Stimulated activated naive CD4-positive, alpha-beta T cell treated with Interleukin-2 at 50 U/mL for 16 hours (primary cell): ENCODE data around the gene ALKBH4.
A peak's percentile ranks its signal among the peaks of the same experiment; 100 is the strongest.
"Not testable (repeated sequence)": the region's sequence is repeated elsewhere in the genome, so short reads cannot be mapped to it uniquely, and the experiment has no call there.

ENCODE experiments used
- DNase-seq: peaks from one replicate; lab custom pipeline; 2025; lab: John Stamatoyannopoulos, UW

Gene ALKBH4

DNA sequence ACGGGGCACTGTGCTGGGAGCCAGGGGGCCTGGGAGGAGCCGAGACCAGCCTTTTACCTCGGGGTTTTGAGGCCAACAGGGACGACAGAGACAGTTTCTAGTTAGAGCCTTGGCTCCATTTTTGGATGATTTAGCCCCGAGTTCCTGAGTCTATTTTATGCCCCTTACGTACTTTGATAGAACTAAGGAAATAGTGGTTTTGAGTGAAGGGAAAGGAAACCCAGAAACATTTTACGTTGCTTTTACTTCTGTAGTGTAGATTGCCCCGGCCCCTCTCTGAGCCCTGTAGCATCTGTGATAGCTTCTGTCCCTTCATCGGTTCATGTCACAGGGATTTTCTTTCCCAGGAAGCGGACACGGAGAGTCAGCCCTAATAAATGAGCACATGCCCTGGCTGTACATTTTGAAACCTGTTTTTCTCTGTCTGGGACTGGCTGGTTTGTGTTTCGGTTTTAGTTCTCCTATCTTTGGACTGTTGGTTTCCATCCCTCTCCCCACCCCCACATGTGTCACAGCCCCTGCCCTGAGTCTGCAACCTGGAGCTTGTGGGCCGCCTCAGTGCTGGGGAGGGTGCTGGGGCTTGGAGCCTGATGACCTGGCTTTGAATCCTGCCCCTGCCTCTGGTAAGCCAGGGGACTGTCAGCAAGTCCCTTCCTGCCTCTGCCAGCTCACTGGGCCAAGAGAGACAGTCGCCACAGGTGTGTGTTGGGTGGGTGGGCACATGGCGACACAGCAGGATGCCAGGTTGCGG is 38.2 kb downstream of the ALKBH4 start:
- peak; percentile 77 for DNase-seq

DNA sequence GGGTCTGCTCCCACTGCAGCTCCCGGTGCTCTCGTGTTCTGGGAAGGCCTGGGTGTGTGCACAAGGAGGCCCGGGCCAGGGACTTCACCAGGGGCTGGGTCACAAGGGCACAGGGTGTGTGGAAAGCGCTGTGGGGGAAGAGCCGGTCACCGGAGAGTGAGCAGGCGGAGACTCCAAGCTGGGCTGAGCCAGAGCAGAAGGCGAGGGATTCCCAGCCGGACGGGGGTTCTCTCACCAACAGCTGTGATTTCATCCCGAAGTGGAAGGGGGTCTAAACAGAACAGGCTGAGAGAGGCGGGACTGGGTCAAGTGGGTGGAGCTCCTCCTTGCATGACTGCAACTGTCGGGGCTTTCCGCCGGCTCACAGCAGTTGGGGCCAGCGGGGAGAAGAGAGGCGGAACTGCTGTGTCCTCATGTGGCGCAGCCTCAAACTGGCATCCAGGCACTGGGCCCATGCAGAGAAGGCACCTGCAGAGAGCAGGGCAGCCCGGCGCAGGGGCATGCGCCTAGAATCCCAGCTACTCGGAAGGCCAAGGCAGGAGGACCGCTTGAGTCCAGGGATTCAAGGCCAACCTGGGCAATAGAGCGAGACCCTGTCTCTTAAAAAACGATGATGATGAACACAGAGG is 38.9 kb downstream of the ALKBH4 start:
- DNase-seq = peak; percentile 84

DNA sequence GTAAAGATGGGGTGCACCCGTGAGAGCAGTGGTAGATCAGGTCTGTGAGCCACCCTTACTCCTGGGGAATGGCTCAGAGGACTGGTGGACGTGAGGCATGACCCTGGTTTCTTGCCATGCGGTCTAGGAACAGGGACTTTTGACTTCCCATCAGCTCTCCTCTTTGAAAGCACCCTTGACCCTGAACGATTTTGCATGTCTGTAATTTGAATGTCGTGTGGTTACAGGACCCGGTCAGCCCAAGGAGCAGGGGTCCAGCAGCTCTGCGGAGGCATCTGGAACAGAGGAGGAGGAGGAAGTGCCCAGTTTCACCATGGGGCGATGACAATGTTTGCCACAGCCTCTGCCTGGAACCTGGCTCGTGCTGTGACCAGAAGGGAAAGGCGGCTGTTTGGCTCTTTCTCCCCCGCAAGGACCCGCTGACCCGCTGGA is 39.9 kb downstream of the ALKBH4 start:
- DNase-seq = no peak

DNA sequence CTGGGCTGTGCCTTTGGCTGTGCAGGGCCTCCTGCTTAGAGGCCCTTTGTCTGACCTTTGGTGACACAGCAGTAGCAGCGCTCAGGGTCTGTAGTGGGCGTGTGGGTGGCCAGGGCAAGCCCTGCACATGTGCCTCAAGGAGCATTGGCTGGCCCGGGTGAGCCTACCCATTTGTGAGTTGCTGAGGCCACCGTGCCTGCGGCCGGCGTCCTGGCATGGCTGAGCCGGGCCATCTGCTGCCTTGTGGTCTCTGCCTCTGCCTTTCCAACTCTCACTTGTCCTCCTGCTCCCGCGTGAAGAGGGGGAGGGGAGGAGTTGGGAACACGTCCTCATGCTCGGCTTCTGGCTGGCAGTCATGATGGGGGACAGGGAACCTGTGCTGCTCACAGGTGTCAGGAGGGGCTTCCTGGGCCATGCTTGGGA is 40.5 kb downstream of the ALKBH4 start:
- DNase-seq = no peak

DNA sequence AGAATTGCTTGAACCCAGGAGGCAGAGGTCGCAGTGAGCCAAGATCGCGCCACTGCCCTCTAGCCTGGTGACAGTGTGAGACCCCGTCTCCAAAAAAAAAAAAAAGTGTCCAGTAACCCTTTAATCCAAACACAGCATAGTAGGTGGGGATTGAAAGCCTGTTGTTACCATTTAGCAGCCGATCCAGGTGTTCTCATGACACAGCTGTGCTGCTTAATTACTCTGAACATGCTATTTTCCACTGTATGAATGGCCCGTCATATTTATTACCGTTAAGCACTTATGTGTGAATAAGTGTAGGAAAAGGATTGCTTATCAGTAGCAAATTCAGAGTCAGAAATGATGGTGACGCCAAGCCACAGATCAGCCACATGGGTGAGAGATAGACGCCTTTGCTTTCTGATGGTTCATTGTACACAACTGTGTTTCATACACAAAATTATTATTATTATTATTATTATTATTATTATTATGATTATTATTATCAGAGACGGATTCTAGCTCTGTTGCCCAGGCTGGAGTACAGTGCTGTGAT is 42.9 kb downstream of the ALKBH4 start:
- no peak for DNase-seq

DNA sequence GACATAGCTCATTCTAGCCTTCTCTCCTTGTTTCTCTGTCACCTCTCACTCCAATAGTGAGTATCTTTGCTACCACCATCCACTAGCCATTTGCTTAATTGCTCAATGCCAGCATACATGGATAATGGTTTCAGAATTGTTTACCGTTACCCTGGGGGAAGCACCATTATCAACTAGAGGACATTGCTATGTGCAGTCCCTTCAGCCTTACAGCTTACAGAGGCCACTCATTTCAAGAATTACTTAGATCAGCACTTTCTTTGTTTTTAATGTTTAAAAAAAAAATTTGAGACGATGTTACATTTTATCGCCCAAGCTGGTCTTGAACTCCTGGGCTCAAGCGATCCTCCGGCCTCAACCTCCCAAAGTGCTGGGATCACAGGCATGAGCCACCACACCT is 46.1 kb downstream of the ALKBH4 start:
- DNase-seq = no peak

DNA sequence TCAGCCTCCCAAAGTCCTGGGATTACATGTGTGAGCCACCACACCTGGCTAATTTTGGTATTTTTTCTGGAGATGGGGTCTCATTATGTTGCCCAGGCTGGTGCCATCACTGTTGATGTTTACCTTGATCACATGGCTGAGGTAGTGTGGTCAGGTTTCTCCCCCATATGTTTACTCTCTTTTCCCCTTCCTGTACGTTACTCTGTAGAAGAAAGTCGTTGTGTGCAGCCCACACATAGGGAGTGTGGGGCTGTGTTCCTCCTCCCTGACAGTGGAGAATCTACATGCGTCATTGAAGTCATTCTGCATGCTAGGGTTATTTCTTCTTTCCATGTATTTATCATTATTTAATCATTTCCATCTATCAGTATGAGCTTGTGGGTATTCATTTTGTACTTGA is 47.6 kb downstream of the ALKBH4 start:
- no peak for DNase-seq

DNA sequence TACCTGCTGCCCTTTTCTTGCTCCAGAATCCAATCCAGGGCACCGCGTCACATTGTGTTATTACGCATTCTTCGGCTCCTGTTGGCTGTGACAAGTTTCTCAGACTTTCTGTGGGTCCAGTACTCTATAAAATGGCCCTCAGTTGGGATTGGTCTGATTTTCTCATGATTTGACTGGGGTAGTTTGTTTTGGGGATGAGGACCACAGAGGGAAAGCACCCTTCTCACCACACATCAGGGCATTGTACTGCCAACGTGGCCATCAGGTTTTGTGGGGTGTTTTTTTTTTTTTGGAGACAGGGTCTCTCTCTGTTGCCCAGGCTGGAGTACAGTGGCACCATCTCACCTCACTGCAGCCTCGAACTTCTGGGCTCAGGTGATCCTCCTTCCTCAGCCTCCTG is 48.3 kb downstream of the ALKBH4 start:
- no peak for DNase-seq

DNA sequence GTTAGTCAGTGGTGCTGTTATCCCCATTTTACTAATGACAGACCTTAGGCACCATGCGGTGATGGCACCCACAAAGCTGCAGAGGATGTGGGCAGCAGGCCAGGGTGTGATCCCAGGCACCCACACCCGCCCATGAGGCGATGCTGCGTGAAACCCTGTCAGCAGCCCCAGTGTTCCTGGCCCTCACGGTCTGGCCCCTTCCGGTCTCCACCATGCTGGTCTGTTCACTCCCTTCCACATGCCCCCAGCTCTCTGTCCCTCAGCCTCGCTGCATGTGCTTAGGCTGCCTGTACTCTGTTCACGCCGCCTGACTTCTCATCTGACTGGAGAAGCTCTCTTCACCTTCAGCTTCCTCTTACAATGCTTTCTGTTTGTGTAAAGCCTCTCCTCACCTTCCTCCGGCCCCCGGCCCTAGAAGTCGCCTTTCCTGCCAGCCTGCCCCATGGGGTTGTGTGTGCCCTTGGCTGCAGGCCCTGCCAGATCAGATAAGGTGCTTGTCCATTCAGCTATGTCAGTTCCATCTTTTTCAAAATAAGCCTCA is 48.9 kb downstream of the ALKBH4 start:
- DNase-seq = peak; percentile 55

DNA sequence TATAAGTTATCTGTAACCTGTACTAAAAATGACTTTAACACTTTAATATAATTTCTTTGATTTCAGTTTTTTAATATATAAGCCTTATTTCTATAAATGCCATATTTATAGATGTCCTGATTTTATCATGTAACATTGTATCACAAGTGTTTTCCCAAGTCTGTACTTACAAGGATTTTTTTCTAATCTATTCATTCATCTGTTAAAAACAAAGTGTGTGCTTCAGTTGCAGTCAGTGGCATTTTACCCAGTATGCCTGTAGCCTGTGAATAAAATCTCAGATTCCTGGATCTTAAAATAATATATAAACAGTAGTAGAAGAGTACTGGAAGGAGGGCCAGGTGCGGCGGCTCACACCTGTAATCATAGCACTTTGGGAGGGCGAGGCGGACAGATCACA is 51.1 kb downstream of the ALKBH4 start:
- DNase-seq = no peak

DNA sequence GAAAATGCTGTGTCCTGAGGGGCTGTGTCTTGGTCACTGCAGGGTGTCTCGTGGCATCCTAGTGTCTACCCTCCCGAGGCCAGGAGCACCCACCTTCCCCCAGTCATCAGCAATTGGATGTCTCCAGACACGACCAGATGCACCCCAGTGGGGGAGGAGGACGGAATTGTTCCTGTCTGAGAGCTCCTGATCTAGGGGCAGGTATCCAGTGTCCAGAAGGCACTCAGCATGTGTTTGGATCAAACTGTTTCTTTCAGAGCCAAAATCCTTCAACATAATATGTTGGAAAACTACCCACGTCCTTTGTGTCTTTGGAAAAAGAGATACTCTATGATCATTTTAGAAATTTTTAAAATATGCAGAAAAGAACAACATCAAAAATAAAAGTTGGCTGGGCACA is 51.6 kb downstream of the ALKBH4 start:
- no peak for DNase-seq

DNA sequence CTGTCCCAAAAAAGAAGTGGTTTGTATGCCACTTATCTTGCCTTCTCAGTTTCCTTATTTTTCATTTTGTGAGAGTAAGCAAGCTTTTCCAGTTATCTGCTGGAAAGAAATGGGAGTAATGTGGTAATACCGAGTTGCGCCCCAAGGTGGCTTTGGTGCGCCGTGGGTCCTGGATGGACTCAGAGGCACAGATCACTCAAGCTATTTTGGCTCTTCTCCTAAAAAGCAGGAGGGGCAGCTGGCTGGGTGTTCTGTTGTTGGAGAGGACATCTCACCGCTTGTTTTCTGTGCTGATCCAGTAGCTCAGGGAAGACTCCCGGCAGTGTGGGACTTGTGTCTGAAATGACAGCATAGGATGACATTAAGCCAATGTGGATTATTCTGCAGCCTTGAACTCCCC is 52.1 kb downstream of the ALKBH4 start:
- DNase-seq = peak; percentile 17

DNA sequence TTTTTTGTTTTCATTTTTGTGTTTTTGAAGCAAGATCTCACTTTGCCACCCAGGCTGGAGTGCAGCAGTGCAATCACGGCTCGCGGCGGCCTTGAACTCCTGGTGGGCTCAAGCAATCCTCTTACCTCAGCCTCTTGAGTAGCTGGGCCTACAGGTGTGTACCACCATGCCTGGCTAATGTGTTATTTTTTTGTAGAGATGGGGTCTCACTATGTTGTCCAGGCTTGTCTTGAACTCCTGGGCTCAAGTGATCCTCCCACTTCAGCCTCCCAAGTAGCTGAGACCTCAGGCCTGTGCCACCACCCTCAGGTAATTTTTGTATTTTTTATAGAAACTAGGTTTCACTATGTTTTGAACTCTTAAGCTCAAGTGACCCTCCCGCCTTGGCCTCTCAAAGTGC is 53.7 kb downstream of the ALKBH4 start:
- DNase-seq = no peak

DNA sequence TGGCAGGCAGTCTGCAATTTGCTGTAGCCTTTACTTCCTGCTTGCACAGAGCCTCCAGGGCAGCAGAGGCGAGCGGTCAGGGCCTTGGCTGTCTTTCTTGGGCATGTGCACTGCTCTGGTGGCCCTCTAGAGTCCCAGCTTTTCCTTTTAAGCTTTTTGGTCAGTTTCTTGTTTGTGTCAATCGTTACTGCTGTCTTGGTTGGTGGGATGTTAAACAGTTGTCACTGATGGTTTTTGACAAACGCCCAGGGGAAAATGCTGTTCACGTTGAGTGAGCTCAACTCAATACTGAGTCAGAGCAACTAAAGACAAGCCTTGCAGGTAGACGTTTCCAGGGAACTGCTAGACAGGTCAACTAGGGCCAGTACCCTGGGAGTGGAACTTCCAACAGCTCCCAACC is 54.5 kb downstream of the ALKBH4 start:
- DNase-seq = no peak

DNA sequence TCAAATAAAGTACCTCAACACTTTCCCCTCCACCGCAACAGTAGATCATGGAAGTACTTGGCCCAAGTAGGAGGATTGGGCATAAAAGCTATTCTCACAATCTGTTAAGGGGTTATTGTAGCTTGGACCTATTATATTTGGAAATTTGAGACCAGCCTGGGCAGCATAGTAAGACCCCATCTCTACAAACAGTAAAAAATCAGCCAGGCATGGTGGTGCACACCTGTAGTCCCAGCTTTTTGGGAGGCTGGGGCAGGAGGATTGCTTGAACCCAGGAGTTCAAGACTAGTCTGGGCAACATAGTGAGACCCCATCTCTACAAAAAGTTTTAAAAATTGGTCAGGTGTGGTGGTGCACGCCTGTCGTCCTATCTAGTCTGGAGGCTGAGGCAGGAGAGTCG is 55.3 kb downstream of the ALKBH4 start:
- DNase-seq = no peak

DNA sequence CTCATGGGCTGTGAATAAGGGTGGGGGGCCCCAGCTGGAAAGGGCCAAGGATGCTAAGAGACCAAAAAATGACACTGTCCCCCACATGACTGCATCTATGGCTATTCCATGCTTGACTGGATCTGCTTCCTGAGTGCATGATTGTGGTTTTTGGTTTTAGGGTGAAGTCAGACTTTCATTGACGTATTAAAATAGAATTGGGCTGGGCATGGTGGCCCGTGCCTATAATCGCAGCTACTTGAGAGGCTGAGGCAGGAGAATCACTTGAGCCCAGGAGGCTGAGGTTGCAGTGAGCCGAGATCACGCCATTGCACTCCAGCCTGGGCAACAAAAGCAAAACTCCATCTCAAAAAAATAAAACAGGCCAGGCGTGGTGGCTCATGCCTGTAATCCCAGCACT is 56.1 kb downstream of the ALKBH4 start:
- not testable (repeated sequence) for DNase-seq

DNA sequence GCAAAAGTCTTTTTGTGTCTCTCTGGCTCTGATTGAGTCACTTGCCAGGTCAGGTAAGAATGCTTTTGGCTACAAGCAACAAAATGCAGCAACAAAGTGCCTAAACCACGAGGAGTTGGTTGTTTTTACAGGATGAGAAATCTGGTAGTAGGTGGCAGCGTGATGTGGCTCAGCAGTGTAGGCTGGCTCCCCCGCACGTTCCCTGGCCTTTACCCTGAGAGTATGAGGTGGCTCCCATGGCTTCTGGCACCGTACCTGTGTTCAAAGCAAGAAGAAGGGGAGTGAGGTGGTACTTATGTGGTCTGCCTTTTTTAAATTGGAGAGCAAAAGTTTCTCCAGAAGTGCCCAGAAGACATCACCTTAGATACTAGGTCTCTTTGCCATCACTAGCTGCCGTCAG is 56.8 kb downstream of the ALKBH4 start:
- DNase-seq = no peak
